ENCODE measurements around the gene ZNF18. TPM values are rescaled to one million over a fixed set of nuclear protein-coding genes. Genes with fewer than 3 reads are reported as not detected.

Gene ZNF18
- total and polyA plus RNA-seq, 2 donors (not counting 3 experiments of a cell fraction or from before 2014, with no cell fraction given), result 2.3 to 5.8 TPM

DNA sequence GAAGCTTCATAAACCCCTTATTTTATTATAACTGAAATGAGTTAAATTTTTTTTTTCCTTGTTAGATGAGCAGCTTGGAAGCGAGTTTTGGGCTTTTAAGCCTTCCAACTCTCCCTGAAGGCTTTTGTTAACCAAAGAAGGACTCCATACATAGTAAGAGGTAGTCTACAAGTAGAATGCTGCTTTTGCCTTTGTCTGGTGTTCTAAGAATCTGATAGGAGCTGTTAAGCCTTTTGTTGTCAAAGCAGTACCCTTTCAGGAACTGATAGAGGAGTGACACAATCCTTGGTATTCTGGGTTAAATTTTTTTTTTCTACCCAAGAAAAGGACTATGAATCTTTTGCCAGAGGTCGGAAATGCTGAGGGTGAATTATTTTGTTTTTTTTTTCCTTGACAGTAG lies 49.5 kb upstream of the ZNF18 start:
- Histone ChIP-seq H3K4me3 (replicated peaks in 1 of 3; ENCODE audit: insufficient read depth in 1 of 3, low read depth in 1 of 3, low read length in 3 of 3) (no peak overlapping the region), H4K20me1 (replicated peaks; ENCODE audit: control insufficient read depth, extremely low read depth, insufficient read depth, low read length) (peaks cover 10% of the 10 kb centered on the region), H3K9ac (replicated peaks; ENCODE audit: extremely low read depth, insufficient read depth, low read length) (no peak overlapping the region), H3K27me3 (ENCODE audit: control insufficient read depth in 2 of 2, insufficient read depth in 2 of 2, low read length in 2 of 2) (no peaks in the 10 kb centered on the region), H3K4me1 (ENCODE audit: control insufficient read depth, extremely low read depth, insufficient read depth, low read length) (peaks cover 6% of the 10 kb centered on the region), H2AFZ (ENCODE audit: low read depth, low read length) (no peak overlapping the region), H3K9me3 (replicated peaks; ENCODE audit: control insufficient read depth, insufficient read depth, low read length) (no peaks in the 10 kb centered on the region), H3K79me2 (ENCODE audit: control insufficient read depth, insufficient read depth, low read length) (peaks cover 55% of the 10 kb centered on the region), H3K36me3 (ENCODE audit: control insufficient read depth in 2 of 2, extremely low read depth in 1 of 2, insufficient read depth in 2 of 2, low read length in 2 of 2) (no peaks in the 10 kb centered on the region), H3K9me1 (replicated peaks; ENCODE audit: control insufficient read depth, extremely low read depth, insufficient read depth, low read length) (peaks cover 2% of the 10 kb centered on the region), H3K4me2 (ENCODE audit: insufficient read depth, low read length) (no peak overlapping the region), H3K27ac (ENCODE audit: insufficient read depth, low read depth, low read length) (no peak overlapping the region)
- FAIRE-seq, result no peak
- ChIA-PET CTCF (interaction anchor here (0.8 to 1.1 kb wide), 3 partner anchors 9 to 56 kb away, joined by 3 read pairs; no protein-coding TSS in a partner anchor), POLR2A (interaction anchor here (1.0 kb wide), 1 partner anchor 50 kb away, joined by 3 read pairs; the partner anchor contains the start of gene ZNF18)
- peak; percentile 12 for DNase-seq (ENCODE audit: low read depth, low spot score)
- no TSS peak for BruUV-seq (replicated peaks)
- TF ChIP-seq, protein P1, sequence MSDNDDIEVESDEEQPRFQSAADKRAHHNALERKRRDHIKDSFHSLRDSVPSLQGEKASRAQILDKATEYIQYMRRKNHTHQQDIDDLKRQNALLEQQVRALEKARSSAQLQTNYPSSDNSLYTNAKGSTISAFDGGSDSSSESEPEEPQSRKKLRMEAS (IDR thresholded peaks at IDR 0.05; ENCODE audit: insufficient read depth, insufficient read length), result no peak
- TF ChIP-seq POLR2A (IDR thresholded peaks at IDR 0.05; ENCODE audit: low read depth, low read length) (no peak), MYC (IDR thresholded peaks at IDR 0.05; ENCODE audit: low read depth, low read length) (no peak), JUN (IDR thresholded peaks at IDR 0.05; ENCODE audit: borderline replicate concordance, insufficient read depth, insufficient read length, low read depth) (no peak), GATA2 (IDR thresholded peaks at IDR 0.05; ENCODE audit: insufficient read depth, insufficient read length, low read depth, low read length) (no peak), EZH2 (IDR thresholded peaks at IDR 0.05; ENCODE audit: borderline replicate concordance, low read depth, low read length, severe bottlenecking) (no peak), FOS (IDR thresholded peaks at IDR 0.05; ENCODE audit: borderline replicate concordance, insufficient read depth, low read length) (no peak), POLR2AphosphoS5 (IDR thresholded peaks at IDR 0.05; ENCODE audit: insufficient read depth, low read depth, low read length) (no peak)
- TF ChIP-seq, protein P2, sequence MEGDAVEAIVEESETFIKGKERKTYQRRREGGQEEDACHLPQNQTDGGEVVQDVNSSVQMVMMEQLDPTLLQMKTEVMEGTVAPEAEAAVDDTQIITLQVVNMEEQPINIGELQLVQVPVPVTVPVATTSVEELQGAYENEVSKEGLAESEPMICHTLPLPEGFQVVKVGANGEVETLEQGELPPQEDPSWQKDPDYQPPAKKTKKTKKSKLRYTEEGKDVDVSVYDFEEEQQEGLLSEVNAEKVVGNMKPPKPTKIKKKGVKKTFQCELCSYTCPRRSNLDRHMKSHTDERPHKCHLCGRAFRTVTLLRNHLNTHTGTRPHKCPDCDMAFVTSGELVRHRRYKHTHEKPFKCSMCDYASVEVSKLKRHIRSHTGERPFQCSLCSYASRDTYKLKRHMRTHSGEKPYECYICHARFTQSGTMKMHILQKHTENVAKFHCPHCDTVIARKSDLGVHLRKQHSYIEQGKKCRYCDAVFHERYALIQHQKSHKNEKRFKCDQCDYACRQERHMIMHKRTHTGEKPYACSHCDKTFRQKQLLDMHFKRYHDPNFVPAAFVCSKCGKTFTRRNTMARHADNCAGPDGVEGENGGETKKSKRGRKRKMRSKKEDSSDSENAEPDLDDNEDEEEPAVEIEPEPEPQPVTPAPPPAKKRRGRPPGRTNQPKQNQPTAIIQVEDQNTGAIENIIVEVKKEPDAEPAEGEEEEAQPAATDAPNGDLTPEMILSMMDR (IDR thresholded peaks at IDR 0.05; ENCODE audit: extremely low read depth in 1 of 2, insufficient read depth in 1 of 2, low read depth in 1 of 2, low read length in 2 of 2), result no peak
- dilution Hi-C loops (cut with MboI; ENCODE audit: extremely low pct_ligation_motif_present, low sequenced_read_pairs), result no loop called here
- intact Hi-C loops (cut with micrococcal nuclease), result no loop called here
